HG03025 (cell line): ENCODE results near the gene XIRP1.

Source experiments
- ATAC-seq: cut with Tn5 transposase; IDR thresholded peaks from one replicate; pipeline ENCODE4 v1.9.1; 2021; ENCODE audit warnings: mild to moderate bottlenecking, moderate library complexity; ENCODE audit not compliant: unreplicated experiment, low FRiP score

The XIRP1 gene

DNA sequence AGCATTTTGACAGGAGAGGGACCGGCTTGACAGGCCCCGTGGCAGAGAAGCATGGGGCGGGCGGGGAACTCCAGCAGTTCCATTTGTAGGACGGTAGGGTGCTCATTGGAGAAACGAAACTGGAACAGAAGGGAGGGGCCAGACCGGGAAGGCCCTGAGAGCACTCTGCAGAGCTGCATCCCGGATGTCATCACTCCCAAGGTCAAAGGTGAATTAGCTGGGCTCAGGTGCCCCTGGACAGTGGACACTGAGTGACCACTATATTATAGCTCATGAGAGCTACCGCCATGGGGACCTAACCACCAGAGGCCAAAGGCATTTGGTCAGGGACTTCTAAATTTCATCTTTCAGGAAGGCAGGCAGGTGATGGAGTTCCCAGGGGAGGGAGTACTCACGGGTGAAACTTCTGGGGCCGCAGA lies 46.3 kb downstream of the XIRP1 start:
- no peak for ATAC-seq

- no peak for ATAC-seq
These were observed 47.5 kb downstream of the XIRP1 start for GRCh38 chr3:39144748-39145380.

- ATAC-seq = no peak
These were observed 48.2 kb downstream of the XIRP1 start for GRCh38 chr3:39144095-39144747.

DNA sequence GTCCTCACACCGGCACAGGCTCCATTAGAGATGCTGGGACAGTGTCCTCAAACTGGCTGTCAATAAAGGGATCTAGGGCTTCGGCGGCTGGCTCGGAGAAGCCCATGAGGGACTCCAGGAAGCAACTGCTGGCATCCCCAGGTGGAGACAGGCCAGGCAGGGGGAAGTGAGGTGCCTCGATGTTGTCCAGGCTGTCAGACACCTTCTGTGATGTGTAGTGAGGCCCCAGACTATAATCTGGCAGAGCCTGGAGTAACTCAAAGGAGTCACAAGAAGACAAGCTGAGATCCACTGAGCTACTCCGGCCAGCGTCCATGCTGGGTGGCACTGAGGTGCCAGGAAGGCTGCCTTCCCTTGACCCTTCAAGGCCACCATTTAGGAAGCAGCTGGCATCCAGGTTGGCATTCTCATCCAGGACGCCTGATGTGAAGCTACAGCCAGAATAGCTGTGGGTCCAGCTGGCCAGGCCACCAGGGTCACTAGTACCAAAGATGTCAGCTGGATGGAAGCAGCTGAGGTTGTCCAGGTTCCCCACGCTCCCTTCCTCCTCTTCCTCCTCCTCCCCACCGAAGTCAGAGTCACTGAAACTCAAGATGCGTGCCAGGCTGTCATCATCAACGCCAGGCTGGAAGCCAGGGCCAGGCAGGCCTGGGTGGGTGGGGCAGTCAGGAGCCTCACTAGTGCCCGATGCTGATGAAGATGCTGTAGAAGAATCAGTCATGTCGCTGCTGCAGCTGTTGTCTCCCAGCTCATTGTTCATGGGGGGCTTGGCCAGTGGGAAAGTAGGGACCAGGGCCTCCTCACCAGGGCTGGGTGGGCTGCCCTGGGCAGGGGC lies 49.1 kb downstream of the XIRP1 start:
- no peak for ATAC-seq

DNA sequence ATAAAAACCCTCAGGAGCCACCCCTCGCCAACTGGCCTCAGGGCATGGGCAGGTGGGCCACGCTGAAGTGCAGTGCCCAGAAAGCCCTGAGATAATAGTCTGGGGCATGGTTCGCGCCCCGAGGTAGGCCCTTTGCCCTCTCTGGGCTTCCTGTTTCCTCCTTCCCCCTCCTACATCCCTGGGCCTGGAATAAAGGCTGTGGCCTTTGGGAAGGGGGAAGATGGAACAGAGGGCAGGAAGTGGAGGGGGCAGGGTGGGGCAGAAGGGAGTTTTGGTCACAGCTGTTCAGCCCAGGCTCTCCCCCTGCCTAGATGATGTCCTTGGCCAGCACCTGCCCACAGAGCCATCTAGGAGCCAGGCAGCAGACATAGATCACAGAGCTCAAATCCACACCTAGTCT lies 50.3 kb downstream of the XIRP1 start:
- ATAC-seq = no peak

GRCh38 chr3:39141171-39141995 lies 51.0 kb downstream of the XIRP1 start:
- no peak for ATAC-seq

GRCh38 chr3:39140341-39140971 lies 51.9 kb downstream of the XIRP1 start:
- no peak for ATAC-seq

DNA sequence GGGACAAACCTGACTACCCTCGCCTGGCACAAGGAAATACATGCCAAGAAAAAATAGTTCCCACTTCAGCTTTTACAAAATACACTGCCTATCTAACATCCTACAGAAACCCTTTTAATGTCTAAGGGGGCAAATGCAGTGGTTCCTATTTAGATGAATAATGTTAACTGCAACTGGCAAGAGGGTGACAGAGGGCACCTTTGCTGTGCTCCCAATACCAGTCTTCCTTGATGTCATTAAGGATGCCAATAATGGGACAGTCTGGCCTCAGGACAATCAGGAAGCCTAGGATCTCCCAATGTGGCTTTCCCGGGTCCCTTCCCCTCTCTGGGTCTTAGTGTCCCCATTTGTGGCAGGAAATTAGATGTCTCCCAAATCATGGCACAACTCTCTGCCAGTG lies 53.0 kb downstream of the XIRP1 start:
- no peak for ATAC-seq

DNA sequence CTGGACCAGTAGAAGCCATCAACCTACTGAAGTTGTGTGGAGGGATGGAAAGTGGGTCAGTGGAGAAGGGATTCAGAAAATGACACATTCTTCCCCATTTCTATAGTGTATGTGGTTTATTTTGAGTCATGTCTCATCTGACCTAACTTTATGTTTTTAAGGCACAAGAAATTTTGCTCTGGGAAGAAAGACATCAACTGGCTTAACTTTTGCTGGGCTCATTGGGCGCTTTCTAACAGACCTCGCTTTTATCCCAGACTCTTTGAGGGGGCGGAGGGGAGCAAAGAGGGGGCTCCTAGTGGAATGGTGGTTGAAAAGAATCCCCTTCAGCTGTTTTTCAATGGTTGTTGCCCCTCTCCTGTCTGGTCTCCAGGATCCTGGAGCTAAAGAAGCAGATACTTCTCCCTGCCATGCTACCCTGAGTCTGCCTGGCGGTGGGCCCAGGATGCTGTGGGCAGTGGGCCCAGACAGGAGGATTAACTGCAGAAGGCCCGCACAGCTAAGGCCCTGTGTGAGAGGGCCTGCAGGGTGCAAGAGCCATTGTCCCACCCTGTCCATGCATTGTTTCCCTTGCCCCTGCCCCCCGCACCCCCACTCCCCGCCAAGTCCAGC lies 53.5 kb downstream of the XIRP1 start:
- ATAC-seq = no peak

GRCh38 chr3:39137991-39138803 lies 54.2 kb downstream of the XIRP1 start:
- no peak for ATAC-seq

DNA sequence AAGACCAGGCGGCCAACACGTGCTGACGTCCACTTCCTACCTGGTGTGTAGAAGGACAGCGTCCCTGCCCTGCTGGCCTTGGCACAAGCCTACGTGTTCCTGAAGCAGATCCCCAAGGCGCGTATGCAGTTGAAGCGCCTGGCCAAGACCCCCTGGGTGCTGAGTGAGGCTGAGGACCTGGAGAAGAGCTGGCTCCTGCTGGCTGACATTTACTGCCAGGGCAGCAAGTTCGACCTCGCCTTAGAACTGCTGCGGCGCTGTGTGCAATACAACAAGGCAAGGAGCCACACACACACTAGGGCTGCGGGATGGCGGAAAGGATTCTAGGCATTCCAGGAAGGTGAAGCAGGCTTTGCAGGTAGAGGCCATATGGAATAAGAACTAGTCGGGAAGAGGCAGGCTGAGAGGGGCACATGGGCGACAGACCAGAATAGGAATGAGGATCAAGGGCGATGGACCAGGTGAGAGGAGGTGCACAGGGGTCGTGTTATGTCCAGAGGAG lies 54.9 kb downstream of the XIRP1 start:
- ATAC-seq = no peak

- no peak for ATAC-seq
These were observed 55.6 kb downstream of the XIRP1 start for GRCh38 chr3:39136533-39137434.

GRCh38 chr3:39135170-39135805 lies 57.1 kb downstream of the XIRP1 start:
- no peak for ATAC-seq

DNA sequence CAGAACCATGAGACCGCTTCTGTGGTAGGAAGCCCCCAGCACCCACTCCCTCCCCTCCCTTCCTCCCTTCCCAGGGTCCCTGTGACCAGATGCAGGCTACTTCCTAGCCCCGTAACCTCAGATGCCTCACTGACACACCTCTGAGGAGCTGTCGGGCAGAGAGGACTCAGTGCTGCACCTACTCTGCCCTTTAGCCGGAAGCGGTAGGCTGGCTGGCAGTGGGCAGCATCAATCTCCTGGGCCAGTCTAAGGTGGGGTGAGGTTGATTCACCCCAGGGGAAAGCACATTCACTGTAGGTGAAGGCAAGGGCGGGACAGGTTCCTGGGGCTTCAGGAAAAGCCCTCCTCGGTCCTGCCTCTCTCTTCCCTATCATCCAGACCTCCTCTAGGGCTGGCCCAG lies 58.1 kb downstream of the XIRP1 start:
- no peak for ATAC-seq

DNA sequence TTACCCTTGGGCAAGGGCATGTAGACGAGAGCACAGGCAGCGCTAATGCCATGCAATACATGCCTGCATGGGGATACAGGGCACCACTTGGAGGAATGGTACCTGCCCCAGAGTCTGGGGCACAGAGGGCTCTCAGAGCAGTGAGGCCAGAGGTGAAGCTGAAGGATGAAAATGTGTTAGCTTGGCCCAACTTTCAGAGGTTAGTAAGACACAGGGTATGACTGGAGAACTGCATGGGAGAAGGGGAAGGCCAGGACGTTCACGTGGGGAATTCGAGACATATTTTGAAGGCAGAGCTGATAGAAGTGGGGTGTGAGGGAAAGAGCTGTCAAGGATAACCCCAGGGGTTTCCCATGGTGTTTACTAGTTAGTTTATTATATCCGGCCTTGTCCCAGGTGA lies 58.6 kb downstream of the XIRP1 start:
- no peak for ATAC-seq
